HepG2 (cell line): ENCODE data around the gene BBIP1. TPM values are rescaled to one million over a fixed set of nuclear protein-coding genes. Genes with fewer than 3 reads are reported as not detected.

Experiments used
- BCL3 ChIP-seq: sonication (generic); formaldehyde crosslinking; IDR thresholded peaks from 2 replicates; pipeline ENCODE4 v1.5.1; 2020; ENCODE audit warnings: mild to moderate bottlenecking, missing genetic modification reagents, moderate library complexity
- CEBPG ChIP-seq: IDR thresholded peaks from 2 replicates; pipeline ENCODE4 v1.6.1; 2016
- DDIT3 ChIP-seq: sonication (generic); formaldehyde crosslinking; IDR thresholded peaks from 2 replicates; pipeline ENCODE4 v1.4.0; 2020; ENCODE audit warnings: mild to moderate bottlenecking, missing genetic modification reagents
- DMAP1 ChIP-seq: IDR thresholded peaks from 2 replicates; pipeline ENCODE4 v1.6.1; 2016
- DPF2 ChIP-seq: sonication (generic); formaldehyde crosslinking; IDR thresholded peaks from 2 replicates; pipeline ENCODE4 v1.4.0; 2020; ENCODE audit warnings: mild to moderate bottlenecking, low read depth, missing genetic modification reagents, borderline replicate concordance
- ESRRA ChIP-seq: sonication (generic); formaldehyde crosslinking; IDR thresholded peaks from 2 replicates; pipeline ENCODE4 v1.5.1; 2020; ENCODE audit warnings: mild to moderate bottlenecking, low read depth, missing genetic modification reagents
- HCFC1 ChIP-seq: fragments of 150-350 bp; IDR thresholded peaks from 2 replicates; pipeline ENCODE4 v1.6.1; 2014; ENCODE audit warnings: low read depth, low read length
- HDAC2 ChIP-seq: sonication (generic); formaldehyde crosslinking; IDR thresholded peaks from 2 replicates; pipeline ENCODE4 v1.4.0; 2020; ENCODE audit warnings: missing genetic modification reagents
- MAFF ChIP-seq: IDR thresholded peaks from 2 replicates; pipeline ENCODE4 v1.6.1; 2011; ENCODE audit warnings: low read depth, low read length, improper control_type of control experiment
- MAFG ChIP-seq: sonication (generic); formaldehyde crosslinking; IDR thresholded peaks from 2 replicates; pipeline ENCODE4 v1.5.1; 2020; ENCODE audit warnings: mild to moderate bottlenecking, missing genetic modification reagents
- MEIS1 ChIP-seq: sonication (generic); formaldehyde crosslinking; IDR thresholded peaks from 2 replicates; pipeline ENCODE4 v1.9.0; 2021; ENCODE audit warnings: mild to moderate bottlenecking, missing genetic modification reagents, moderate library complexity, borderline replicate concordance
- MXI1 ChIP-seq: IDR thresholded peaks from 3 replicates; pipeline ENCODE4 v1.6.1; 2012; ENCODE audit warnings: low read depth, low read length, inconsistent platforms, borderline replicate concordance
- RFX5 ChIP-seq: IDR thresholded peaks from 2 replicates; pipeline ENCODE4 v1.6.1; 2011; ENCODE audit warnings: low read depth, low read length, improper control_type of control experiment
- SMARCE1 ChIP-seq: fragments of 450-650 bp; IDR thresholded peaks from 2 replicates; pipeline ENCODE4 v1.6.1; 2017; ENCODE audit warnings: borderline replicate concordance
- SNAPC2 ChIP-seq: sonication (generic); formaldehyde crosslinking; IDR thresholded peaks from 2 replicates; pipeline ENCODE4 v1.8.1; 2022; ENCODE audit warnings: mild to moderate bottlenecking, missing genetic modification reagents
- TFDP2 ChIP-seq: sonication (generic); formaldehyde crosslinking; IDR thresholded peaks from 2 replicates; pipeline ENCODE4 v1.4.0; 2020; ENCODE audit warnings: missing genetic modification reagents
- ZBTB1 ChIP-seq: sonication (generic); formaldehyde crosslinking; IDR thresholded peaks from 2 replicates; pipeline ENCODE4 v1.4.0; 2020; ENCODE audit warnings: missing genetic modification reagents, borderline replicate concordance
- ZNF121 ChIP-seq: sonication (generic); formaldehyde crosslinking; IDR thresholded peaks from 2 replicates; pipeline ENCODE4 v1.5.0; 2020; ENCODE audit warnings: mild to moderate bottlenecking, missing genetic modification reagents
- ZNF138 ChIP-seq: sonication (generic); formaldehyde crosslinking; IDR thresholded peaks from 2 replicates; pipeline ENCODE4 v1.5.0; 2020; ENCODE audit warnings: mild to moderate bottlenecking, low read depth, missing genetic modification reagents
- ZNF253 ChIP-seq: sonication (generic); formaldehyde crosslinking; IDR thresholded peaks from 2 replicates; pipeline ENCODE4 v1.8.0; 2022; ENCODE audit warnings: mild to moderate bottlenecking, missing genetic modification reagents, borderline replicate concordance
- ZNF296 ChIP-seq: sonication (generic); formaldehyde crosslinking; conservative IDR thresholded peaks from 2 replicates; pipeline ENCODE4 v1.5.0; 2020; ENCODE audit warnings: mild to moderate bottlenecking, missing genetic modification reagents
- ZNF44 ChIP-seq: sonication (generic); formaldehyde crosslinking; IDR thresholded peaks from 2 replicates; pipeline ENCODE4 v1.5.1; 2020; ENCODE audit warnings: mild to moderate bottlenecking, missing genetic modification reagents
- ZNF615 ChIP-seq: sonication (generic); formaldehyde crosslinking; IDR thresholded peaks from 2 replicates; pipeline ENCODE4 v1.5.0; 2020; ENCODE audit warnings: mild to moderate bottlenecking, missing genetic modification reagents, borderline replicate concordance
- ZNF639 ChIP-seq: conservative IDR thresholded peaks from 2 replicates; pipeline ENCODE4 v1.6.1; 2018; ENCODE audit warnings: missing genetic modification reagents
- ZNF703 ChIP-seq: sonication (generic); formaldehyde crosslinking; IDR thresholded peaks from 2 replicates; pipeline ENCODE4 v1.5.1; 2020; ENCODE audit warnings: missing genetic modification reagents, mild to moderate bottlenecking, moderate library complexity, borderline replicate concordance
- ZNF816 ChIP-seq: sonication (generic); formaldehyde crosslinking; IDR thresholded peaks from 2 replicates; pipeline ENCODE4 v1.8.0; 2022; ENCODE audit warnings: missing genetic modification reagents, mild to moderate bottlenecking, borderline replicate concordance
- polyA plus RNA-seq, 8 experiments: library from polyadenylated mRNA; depleted of rRNA in 3 of 8; stranded (reverse) in 7 of 8; unstranded in 1 of 8; fragments of >200 nt; fragmentation: Illumina TruSeq in 4 of 8; extraction: Trizol in 4 of 8; gene quantifications; 2 replicates each; pipeline versions ENCODE4 v1.2.1 to v1.2.3, GENCODE V29; 2011 to 2016; ENCODE audit warnings: low read depth in 4 of 8, missing spikeins in 1 of 8, mixed read lengths in 1 of 8; ENCODE audit not compliant: insufficient read depth in 1 of 8
- total RNA-seq, 5 experiments: library from RNA; depleted of rRNA; stranded (reverse); fragments of >200 nt; fragmentation: Illumina TruSeq; extraction: Trizol; gene quantifications; 2 replicates each; pipeline ENCODE4 v1.2.3, GENCODE V29; 2016; ENCODE audit warnings: low read depth in 1 of 5

Gene BBIP1
- total and polyA plus RNA-seq, 2 of the 13 experiments (the other 11 are each of a cell fraction or from before 2014, with no cell fraction given), result 18.3 to 24.1 TPM

GRCh38 chr10:110872145-110872983, 46.6 kb downstream of the BBIP1 start (continued):
- TF ChIP-seq ZNF44, result peak; percentile 69; the same call in 1 of the 2 replicates
- no peak for TF ChIP-seq SMARCE1
- no peak for TF ChIP-seq ZNF253
- peak; percentile 89 for TF ChIP-seq ZNF816
- TF ChIP-seq HCFC1, result 0 out of 2 replicates have a peak, but pooled peaks have one; percentile 1
- no peak for TF ChIP-seq MAFF
- TF ChIP-seq DPF2 (CRISPR knock-in tag), result no peak
- TF ChIP-seq HDAC2, result peak; percentile 6; the same call in 1 of the 2 replicates
- peak; percentile 70; the same call in 1 of the 2 replicates for TF ChIP-seq TFDP2 (CRISPR knock-in tag)
- no peak for TF ChIP-seq MAFG
- no peak for TF ChIP-seq ZNF703
- no peak; the same call in 2 of the 3 replicates for TF ChIP-seq MXI1
- TF ChIP-seq ZNF296 (CRISPR knock-in tag), result no peak
- TF ChIP-seq ZBTB1 (CRISPR knock-in tag), result no peak
- peak; percentile 13; the same call in 1 of the 2 replicates for TF ChIP-seq DMAP1 (CRISPR knock-in tag)
- TF ChIP-seq DDIT3 (CRISPR knock-in tag), result no peak
- TF ChIP-seq SNAPC2, result no peak
- no peak for TF ChIP-seq ZNF121 (CRISPR knock-in tag)
- no peak; the same call in 1 of the 2 replicates for TF ChIP-seq BCL3 (CRISPR knock-in tag)
- TF ChIP-seq ZNF639 (CRISPR knock-in tag), result no peak
- peak; percentile 52 for TF ChIP-seq CEBPG (CRISPR knock-in tag)
- no peak for TF ChIP-seq ZNF615 (CRISPR knock-in tag)
- TF ChIP-seq ZNF138, result 0 out of 2 replicates have a peak, but pooled peaks have one; percentile 21
- no peak; the same call in 1 of the 2 replicates for TF ChIP-seq MEIS1 (CRISPR knock-in tag)
- TF ChIP-seq ESRRA (CRISPR knock-in tag), result peak; percentile 52; the same call in 1 of the 2 replicates
- TF ChIP-seq RFX5, result no peak
